Measurements from ENCODE around the gene CELF2.

CELF2 gene

GRCh38 chr10:11158080-11158479, 140.4 kb downstream of the CELF2 start:
- no peak for DNase-seq

- no peak for DNase-seq
These were observed 142.0 kb downstream of the CELF2 start for GRCh38 chr10:11159543-11160215.

GRCh38 chr10:11161096-11161495, 143.4 kb downstream of the CELF2 start:
- no peak for DNase-seq

GRCh38 chr10:11161910-11162309, 144.2 kb downstream of the CELF2 start:
- no peak for DNase-seq

GRCh38 chr10:11162828-11163599, 145.3 kb downstream of the CELF2 start:
- DNase-seq = peak in 1 of 2 donors; percentile 49

- no peak for DNase-seq
These were observed 146.3 kb downstream of the CELF2 start for GRCh38 chr10:11163780-11164550.

GRCh38 chr10:11164551-11164802, 146.8 kb downstream of the CELF2 start:
- no peak for DNase-seq

- peak in 1 of 2 donors; percentile 57 for DNase-seq
These were observed 147.3 kb downstream of the CELF2 start for GRCh38 chr10:11164803-11165590.

GRCh38 chr10:11165591-11166543, 148.2 kb downstream of the CELF2 start:
- DNase-seq = peak in 1 of 2 donors; percentile 60

- DNase-seq = no peak
These were observed 148.9 kb downstream of the CELF2 start for GRCh38 chr10:11166550-11166949.

GRCh38 chr10:11167233-11167966, 149.7 kb downstream of the CELF2 start:
- no peak for DNase-seq

- no peak for DNase-seq
These were observed 150.9 kb downstream of the CELF2 start for GRCh38 chr10:11168423-11169090.

- no peak for DNase-seq
These were observed 152.3 kb downstream of the CELF2 start for GRCh38 chr10:11169976-11170375.

GRCh38 chr10:11170574-11170973, 152.9 kb downstream of the CELF2 start:
- DNase-seq = no peak

GRCh38 chr10:11170993-11171851, 153.6 kb downstream of the CELF2 start:
- peak in 1 of 2 donors; percentile 43 for DNase-seq

GRCh38 chr10:11173042-11173441, 155.4 kb downstream of the CELF2 start:
- no peak for DNase-seq

GRCh38 chr10:11175823-11176243, 158.2 kb downstream of the CELF2 start:
- DNase-seq = no peak

- no peak for DNase-seq
These were observed 159.1 kb downstream of the CELF2 start for GRCh38 chr10:11176746-11177145.

GRCh38 chr10:11177381-11177780, 159.7 kb downstream of the CELF2 start:
- no peak for DNase-seq

Data from stimulated activated CD4-positive, alpha-beta T cell treated with anti-CD3 and anti-CD28 coated beads, Interleukin-2, amount 100 ng/mL, for 48 hours (primary cell).